Kidney epithelial cell (primary cell): ENCODE data around the gene ADAMTSL1. TPM values are rescaled to one million over a fixed set of nuclear protein-coding genes. Genes with fewer than 3 reads are reported as not detected.
"Not testable (repeated sequence)": the region's sequence is repeated elsewhere in the genome, so short reads cannot be mapped to it uniquely, and the experiment has no call there.

Experiments
- DNase-seq: peaks from one replicate; pipeline ENCODE4 v3.0.0-alpha.2; 2010; ENCODE audit warnings: low read depth
- H3K27me3 ChIP-seq: 2 replicates; pipeline ENCODE4 v1.6.0; 2011; ENCODE audit warnings: low read length; ENCODE audit not compliant: control insufficient read depth, insufficient read depth
- H3K36me3 ChIP-seq: 2 replicates; pipeline ENCODE4 v1.5.1; 2011; ENCODE audit warnings: low read length; ENCODE audit not compliant: control insufficient read depth, insufficient read depth
- H3K4me3 ChIP-seq: 2 replicates; pipeline ENCODE4 v1.5.1; 2011; ENCODE audit warnings: low read depth, mild to moderate bottlenecking, control low read depth, low read length
- total RNA-seq: library from RNA; depleted of rRNA; stranded (reverse); fragments of >200 nt; gene quantifications from 2 replicates; pipeline ENCODE4 v1.2.3, GENCODE V29; 2015
- TF ChIP-seq, protein P1 (sequence below): IDR thresholded peaks from 2 replicates; pipeline ENCODE4 v1.5.1; 2011; ENCODE audit warnings: mild to moderate bottlenecking, moderate library complexity, low read length, control low read depth, inconsistent platforms; ENCODE audit not compliant: insufficient read depth, poor library complexity, severe bottlenecking

ADAMTSL1 gene
- total RNA-seq, 1 donor from 2014 or later = 0.08 TPM

DNA sequence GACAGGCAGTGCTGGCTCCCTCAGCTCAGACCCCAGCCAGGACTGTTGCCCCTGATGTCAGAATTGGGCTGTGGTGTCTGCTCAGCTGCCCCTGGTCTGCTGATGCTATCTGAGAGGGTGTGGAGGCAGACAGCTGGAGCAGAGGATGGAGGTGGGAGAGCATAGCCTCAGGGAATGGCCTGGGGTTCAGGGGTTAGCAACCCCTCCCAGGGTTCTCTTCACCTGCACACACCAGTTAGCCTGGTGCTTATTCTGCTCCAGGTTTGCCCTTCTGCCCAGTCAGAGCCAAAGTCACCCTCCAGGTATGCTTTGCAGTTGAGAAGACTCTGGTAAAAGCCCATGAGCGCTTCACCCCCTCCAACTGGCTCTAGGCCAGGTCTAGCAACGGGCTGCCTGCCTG is 449.2 kb downstream of the ADAMTSL1 start:
- TF ChIP-seq, protein P1, sequence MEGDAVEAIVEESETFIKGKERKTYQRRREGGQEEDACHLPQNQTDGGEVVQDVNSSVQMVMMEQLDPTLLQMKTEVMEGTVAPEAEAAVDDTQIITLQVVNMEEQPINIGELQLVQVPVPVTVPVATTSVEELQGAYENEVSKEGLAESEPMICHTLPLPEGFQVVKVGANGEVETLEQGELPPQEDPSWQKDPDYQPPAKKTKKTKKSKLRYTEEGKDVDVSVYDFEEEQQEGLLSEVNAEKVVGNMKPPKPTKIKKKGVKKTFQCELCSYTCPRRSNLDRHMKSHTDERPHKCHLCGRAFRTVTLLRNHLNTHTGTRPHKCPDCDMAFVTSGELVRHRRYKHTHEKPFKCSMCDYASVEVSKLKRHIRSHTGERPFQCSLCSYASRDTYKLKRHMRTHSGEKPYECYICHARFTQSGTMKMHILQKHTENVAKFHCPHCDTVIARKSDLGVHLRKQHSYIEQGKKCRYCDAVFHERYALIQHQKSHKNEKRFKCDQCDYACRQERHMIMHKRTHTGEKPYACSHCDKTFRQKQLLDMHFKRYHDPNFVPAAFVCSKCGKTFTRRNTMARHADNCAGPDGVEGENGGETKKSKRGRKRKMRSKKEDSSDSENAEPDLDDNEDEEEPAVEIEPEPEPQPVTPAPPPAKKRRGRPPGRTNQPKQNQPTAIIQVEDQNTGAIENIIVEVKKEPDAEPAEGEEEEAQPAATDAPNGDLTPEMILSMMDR = no peak
- H3K36me3 ChIP-seq = no peaks in the 10 kb centered on the region
- H3K4me3 ChIP-seq = no peak overlapping the region
- DNase-seq = no peak
- H3K27me3 ChIP-seq = no peaks in the 10 kb centered on the region

DNA sequence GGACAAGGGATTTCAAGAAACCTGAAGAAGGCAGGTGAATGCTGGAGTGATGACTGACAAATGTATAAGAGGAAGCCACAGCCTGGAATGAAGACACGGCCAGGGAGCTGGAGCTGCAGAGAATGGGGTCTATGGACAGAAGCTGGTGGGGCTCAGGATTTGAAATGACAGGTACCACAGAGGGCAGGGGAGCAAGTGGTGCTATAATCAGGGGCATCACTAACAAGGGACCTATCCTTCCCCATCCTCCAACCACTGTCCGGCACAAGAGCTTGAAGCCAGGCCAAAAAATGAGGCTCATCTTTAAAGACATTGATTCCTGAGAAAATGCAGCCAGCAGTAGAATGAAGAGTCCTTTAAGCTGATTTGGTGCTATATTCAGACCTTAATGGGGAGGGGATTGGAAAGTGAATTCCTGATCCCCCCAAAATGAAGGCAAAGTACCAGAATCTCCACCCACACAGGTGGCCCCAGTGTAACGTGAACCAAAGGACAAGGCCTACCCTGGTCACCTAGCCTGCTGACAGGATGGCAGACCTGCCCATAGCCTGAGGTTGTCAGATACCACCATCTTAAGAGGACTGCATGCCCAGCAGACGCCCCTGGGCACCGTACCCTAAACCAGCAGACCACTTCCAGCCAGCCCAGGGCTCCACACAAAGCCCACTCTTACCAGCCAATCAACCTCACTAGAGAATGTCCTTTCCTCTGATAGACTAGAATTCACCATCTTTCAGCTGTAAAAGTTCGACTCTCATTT is 449.9 kb downstream of the ADAMTSL1 start:
- TF ChIP-seq, protein P1 = no peak
- Histone ChIP-seq H3K27me3 (no peaks in the 10 kb centered on the region), H3K4me3 (no peak overlapping the region), H3K36me3 (no peaks in the 10 kb centered on the region)
- no peak for DNase-seq

DNA sequence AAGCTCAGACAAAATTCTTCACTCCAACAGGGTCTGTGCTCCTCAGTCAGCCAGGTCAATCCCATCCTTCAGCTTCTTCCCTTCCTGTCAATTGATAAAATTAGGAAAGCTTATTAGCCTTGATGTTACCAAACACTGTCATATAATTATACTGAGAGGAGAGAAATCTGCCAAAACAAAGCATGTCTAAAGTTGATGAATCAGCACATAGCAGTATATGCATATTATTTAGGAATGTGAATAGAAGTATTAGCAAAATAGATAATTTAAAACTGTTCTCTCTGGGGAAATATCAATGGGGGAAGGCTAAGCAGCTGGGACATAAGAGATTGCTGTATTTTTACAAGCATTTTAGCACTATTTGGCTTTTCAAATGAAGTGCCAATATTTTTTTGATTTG is 451.9 kb downstream of the ADAMTSL1 start:
- Histone ChIP-seq H3K27me3 (no peaks in the 10 kb centered on the region), H3K36me3 (no peaks in the 10 kb centered on the region), H3K4me3 (no peak overlapping the region)
- TF ChIP-seq, protein P1 = no peak
- DNase-seq = no peak

DNA sequence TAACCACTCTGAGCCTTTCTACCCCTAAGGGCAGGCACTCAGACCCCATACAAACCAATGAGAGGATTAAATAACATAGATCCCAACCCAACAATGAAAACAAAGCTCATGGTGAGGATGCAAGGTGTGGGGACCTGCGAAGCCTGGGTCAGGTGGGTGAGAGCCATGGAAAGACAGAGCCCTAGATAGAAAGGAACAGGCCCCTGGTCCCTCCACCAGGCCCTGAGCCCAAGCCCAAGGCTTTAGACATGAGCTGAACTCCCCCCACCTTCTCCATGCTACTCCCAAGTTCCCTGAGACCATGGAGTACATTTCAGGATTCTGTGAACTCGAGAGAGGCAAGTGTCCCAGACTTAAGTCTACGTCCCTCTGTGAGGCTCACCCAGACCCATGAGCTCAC is 452.6 kb downstream of the ADAMTSL1 start:
- TF ChIP-seq, protein P1 = no peak
- Histone ChIP-seq H3K36me3 (no peaks in the 10 kb centered on the region), H3K4me3 (no peak overlapping the region), H3K27me3 (no peaks in the 10 kb centered on the region)
- DNase-seq = no peak

DNA sequence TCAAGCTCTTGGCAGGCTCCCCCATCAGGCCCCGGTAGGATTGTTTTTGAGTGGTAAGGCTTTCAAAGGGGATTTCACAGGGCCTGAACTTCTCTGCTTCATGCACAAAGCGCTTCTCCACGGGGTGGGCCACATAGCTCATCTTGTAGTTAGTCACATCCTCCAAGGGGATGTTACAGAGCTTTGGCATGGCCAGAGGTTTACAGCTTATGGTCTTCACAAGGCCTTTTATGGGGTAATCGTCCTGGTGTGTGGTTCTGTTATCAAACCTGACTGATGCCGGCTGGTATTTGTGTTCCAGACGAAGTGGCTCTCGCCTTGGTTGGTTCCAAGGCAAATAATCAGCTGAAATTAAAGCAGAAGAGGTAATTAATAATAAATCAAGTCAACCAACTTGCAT is 454.8 kb downstream of the ADAMTSL1 start:
- TF ChIP-seq, protein P1 = no peak
- no peaks in the 10 kb centered on the region for H3K36me3 ChIP-seq
- H3K27me3 ChIP-seq = no peaks in the 10 kb centered on the region
- no peak for DNase-seq
- H3K4me3 ChIP-seq = no peak overlapping the region

DNA sequence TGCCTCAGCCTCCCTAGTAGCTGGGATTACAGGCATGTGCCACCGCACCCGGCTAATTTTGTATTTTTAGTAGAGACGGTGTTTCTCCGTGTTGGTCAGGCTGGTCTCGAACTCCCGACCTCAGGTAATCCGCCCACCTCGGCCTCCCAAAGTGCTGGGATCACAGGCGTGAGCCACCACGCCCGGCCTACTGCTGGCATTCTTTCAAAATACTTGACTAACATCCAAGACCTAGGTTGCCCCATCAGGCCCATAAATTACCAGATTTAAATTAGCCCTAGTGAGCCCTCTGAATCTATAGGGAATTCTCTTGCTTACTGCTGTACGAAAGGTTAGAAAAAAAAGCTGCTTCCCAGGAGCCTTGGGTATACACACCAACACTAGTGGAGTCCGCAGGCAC is 456.7 kb downstream of the ADAMTSL1 start:
- H3K4me3 ChIP-seq, H3K27me3 ChIP-seq, H3K36me3 ChIP-seq, DNase-seq: not testable (repeated sequence)
